Suprapubic skin (tissue), 4 donors: ENCODE measurements around the gene SOWAHC. TPM values are rescaled to one million over a fixed set of nuclear protein-coding genes. Genes with fewer than 3 reads are reported as not detected.
"Not testable (repeated sequence)": the region's sequence is repeated elsewhere in the genome, so short reads cannot be mapped to it uniquely, and the experiment has no call there.

Experiments
- DNase-seq, 2 donors: peaks; one replicate each; pipeline ENCODE4 v3.0.0-alpha.2; 2019; ENCODE audit warnings: low spot score in 2 of 2
- H3K27ac ChIP-seq: fragments of 200-600 bp; sonication (generic); one replicate; pipeline ENCODE4 v1.5.1; 2019
- H3K27me3 ChIP-seq: fragments of 200-600 bp; sonication (generic); one replicate; pipeline ENCODE4 v1.5.1; 2019
- H3K36me3 ChIP-seq: fragments of 200-600 bp; sonication (generic); one replicate; pipeline ENCODE4 v1.5.1; 2019
- H3K4me1 ChIP-seq: fragments of 200-600 bp; sonication (generic); one replicate; pipeline ENCODE4 v1.5.1; 2019
- H3K4me3 ChIP-seq: fragments of 200-600 bp; sonication (generic); one replicate; pipeline ENCODE4 v1.5.1; 2019; ENCODE audit warnings: mild to moderate bottlenecking
- H3K9me3 ChIP-seq: fragments of 200-600 bp; sonication (generic); one replicate; pipeline ENCODE4 v1.5.1; 2019
- EP300 ChIP-seq: sonication (generic); formaldehyde crosslinking; IDR thresholded peaks from one replicate; pipeline ENCODE4 v1.6.1; 2017; ENCODE audit warnings: antibody characterized with exemption
- POLR2A ChIP-seq, 2 donors: fragments of 450-650 bp; IDR thresholded peaks; one replicate each; pipeline ENCODE4 v1.6.1; 2017; ENCODE audit warnings: antibody characterized with exemption in 2 of 2, mild to moderate bottlenecking in 2 of 2, moderate library complexity in 2 of 2
- POLR2AphosphoS5 ChIP-seq, 3 donors: sonication (generic); formaldehyde crosslinking; IDR thresholded peaks; one replicate each; pipeline ENCODE4 v1.6.1; 2017; ENCODE audit warnings: antibody characterized with exemption in 3 of 3
- WGBS: methylation state at CpG from one replicate; pipeline ENCODE4 v1.1.5; 2018; 5-methylcytosine and 5-hydroxymethylcytosine counted together
- total RNA-seq, 4 donors: library from RNA; depleted of rRNA; stranded (reverse); fragments of >200 nt; gene quantifications; one replicate each; pipeline ENCODE4 v1.1.0, GENCODE V29; 2016
- TF ChIP-seq, protein P1 (sequence below), 2 donors: fragments of 200-600 bp in 1 of 2; fragments of 450-650 bp in 1 of 2; sonication (generic) in 1 of 2; IDR thresholded peaks; one replicate each; pipeline ENCODE4 v1.5.1; 2016 to 2019; ENCODE audit warnings: antibody characterized with exemption in 2 of 2, mild to moderate bottlenecking in 1 of 2, moderate library complexity in 1 of 2

Gene SOWAHC, protein sequence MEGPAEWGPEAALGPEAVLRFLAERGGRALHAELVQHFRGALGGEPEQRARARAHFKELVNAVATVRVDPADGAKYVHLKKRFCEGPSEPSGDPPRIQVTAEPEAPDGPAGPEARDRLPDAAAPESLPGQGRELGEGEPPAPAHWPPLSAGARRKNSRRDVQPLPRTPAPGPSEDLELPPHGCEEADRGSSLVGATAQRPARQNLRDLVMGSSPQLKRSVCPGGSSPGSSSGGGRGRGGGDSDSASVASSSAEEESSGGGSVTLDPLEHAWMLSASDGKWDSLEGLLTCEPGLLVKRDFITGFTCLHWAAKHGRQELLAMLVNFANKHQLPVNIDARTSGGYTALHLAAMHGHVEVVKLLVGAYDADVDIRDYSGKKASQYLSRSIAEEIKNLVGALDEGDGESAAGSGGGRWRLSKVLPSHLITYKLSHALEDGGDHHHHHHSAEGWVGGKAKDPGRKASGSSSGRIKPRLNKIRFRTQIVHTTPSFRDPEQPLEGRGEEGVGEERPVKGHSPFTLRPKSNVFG
- 10 to 100 TPM; 42.8 to 59.7 (median 57.1) TPM for total RNA-seq

DNA sequence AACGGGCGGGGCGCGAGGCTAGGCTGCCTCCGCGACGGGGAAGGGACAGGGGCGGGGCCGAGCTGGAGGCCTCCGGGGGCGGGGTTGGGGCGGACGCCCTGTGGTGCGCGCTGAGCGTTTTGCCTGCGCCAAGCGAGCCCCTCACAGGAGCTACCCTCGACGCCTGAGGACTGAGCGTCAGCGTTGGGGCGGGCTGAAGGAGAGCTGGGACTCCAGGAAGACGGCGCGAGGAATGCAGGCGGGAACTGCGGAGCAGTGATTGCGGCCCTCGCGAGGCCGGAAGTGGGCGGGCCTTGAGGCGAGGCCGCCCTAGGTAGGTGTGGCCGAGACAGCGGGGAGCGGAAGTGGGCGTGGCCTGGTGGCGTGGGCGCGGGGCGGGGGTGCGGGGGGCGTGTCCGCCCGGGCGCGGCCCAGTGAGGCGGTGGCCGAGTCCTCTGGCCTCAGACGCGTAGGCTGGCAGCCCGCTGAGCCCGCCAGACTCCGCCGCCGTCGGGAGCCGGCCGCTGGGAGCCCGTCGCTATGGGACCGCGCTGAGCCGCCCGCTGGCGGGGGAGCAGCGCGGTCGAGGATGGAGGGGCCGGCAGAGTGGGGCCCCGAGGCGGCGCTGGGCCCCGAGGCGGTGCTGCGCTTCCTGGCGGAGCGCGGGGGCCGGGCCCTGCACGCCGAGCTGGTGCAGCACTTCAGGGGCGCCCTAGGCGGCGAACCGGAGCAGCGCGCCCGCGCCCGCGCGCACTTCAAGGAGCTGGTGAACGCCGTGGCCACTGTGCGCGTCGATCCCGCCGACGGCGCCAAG, at the start of gene SOWAHC, which contains the start of gene SEPTIN10:
Gene SOWAHC, plus strand, starts transcription at position 443 of the 793 bp plus-strand sequence. Its CDS starts 126 bp downstream, at position 569.
Gene SEPTIN10, minus strand, starts transcription at position 45 of the 793 bp plus-strand sequence. CDS start 139 bp downstream, outside the sequence.
- peak; percentile 96 to 97 for DNase-seq
- 0% methylated on average over 2 of the region's 104 CpGs for WGBS
- Histone ChIP-seq H3K36me3 (no peaks in the 10 kb centered on the region), H3K9me3 (no peaks in the 10 kb centered on the region), H3K27me3 (no peaks in the 10 kb centered on the region), H3K4me1 (peaks cover 66% of the 10 kb centered on the region), H3K4me3 (peak within 1 kb of the TSS; percentile 84), H3K27ac (peak within 1 kb of the TSS; percentile 99)
- TF ChIP-seq POLR2AphosphoS5 (IDR thresholded peaks at IDR 0.05) (peak; percentile 61 to 91 (median 75)), POLR2A (IDR thresholded peaks at IDR 0.05) (peak; percentile 57 to 74), EP300 (peak; percentile 15)
- TF ChIP-seq, protein P1, sequence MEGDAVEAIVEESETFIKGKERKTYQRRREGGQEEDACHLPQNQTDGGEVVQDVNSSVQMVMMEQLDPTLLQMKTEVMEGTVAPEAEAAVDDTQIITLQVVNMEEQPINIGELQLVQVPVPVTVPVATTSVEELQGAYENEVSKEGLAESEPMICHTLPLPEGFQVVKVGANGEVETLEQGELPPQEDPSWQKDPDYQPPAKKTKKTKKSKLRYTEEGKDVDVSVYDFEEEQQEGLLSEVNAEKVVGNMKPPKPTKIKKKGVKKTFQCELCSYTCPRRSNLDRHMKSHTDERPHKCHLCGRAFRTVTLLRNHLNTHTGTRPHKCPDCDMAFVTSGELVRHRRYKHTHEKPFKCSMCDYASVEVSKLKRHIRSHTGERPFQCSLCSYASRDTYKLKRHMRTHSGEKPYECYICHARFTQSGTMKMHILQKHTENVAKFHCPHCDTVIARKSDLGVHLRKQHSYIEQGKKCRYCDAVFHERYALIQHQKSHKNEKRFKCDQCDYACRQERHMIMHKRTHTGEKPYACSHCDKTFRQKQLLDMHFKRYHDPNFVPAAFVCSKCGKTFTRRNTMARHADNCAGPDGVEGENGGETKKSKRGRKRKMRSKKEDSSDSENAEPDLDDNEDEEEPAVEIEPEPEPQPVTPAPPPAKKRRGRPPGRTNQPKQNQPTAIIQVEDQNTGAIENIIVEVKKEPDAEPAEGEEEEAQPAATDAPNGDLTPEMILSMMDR (IDR thresholded peaks at IDR 0.05) = no peak

DNA sequence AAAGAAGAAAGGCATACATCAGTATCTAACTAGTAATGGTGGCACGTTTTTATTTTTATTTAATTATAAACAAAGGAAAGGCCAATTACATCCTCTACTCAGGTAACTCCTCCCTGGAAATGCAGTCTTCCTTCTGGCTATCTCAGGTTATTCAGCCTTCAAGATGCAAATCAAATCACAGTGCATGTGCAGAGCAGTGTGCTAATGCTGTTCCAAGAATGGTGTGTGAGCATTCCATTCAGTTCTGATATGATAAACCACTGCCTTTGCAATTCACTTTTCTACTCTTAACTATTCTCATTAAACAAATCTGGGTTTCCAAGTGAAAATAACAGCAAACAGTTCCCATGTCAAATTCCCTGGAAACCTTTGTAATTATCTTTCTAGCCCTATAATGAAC, 38.8 kb upstream of the SOWAHC start:
- no peak for TF ChIP-seq EP300
- TF ChIP-seq POLR2A (IDR thresholded peaks at IDR 0.05) = no peak
- TF ChIP-seq, protein P1 (IDR thresholded peaks at IDR 0.05) = no peak
- no peak for TF ChIP-seq POLR2AphosphoS5 (IDR thresholded peaks at IDR 0.05)
- 50% methylated on average over 1 of the region's 1 CpG for WGBS
- Histone ChIP-seq H3K27me3 (no peaks in the 10 kb centered on the region), H3K36me3 (peaks cover 46% of the 10 kb centered on the region), H3K27ac (no peak overlapping the region), H3K4me1 (no peaks in the 10 kb centered on the region), H3K4me3 (no peak overlapping the region), H3K9me3 (no peaks in the 10 kb centered on the region)
- DNase-seq = no peak

DNA sequence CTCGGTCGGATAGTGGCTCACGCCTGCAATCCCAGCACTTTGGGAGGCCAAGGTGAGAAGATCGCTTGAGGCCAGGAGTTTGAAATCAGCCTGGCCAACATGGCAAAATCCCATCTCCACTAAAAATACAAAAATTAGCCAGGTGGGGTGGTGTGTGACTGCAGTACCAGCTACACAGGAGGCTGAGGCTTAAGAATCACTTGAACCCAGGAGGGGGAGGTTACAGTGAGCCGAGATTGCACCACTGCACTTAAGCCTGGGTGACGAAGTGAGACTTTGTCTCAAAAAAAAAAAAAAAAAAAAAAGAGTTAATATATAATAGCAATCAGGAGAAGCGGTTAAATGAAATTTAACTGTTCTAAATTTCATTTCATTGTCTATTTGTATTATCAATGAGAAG, 36.5 kb upstream of the SOWAHC start:
- not testable (repeated sequence) for DNase-seq, H3K4me3 ChIP-seq, H3K27ac ChIP-seq, H3K9me3 ChIP-seq, H3K4me1 ChIP-seq, H3K27me3 ChIP-seq
- H3K36me3 ChIP-seq = peaks cover 39% of the 10 kb centered on the region
- WGBS = 92% methylated on average over 7 of the region's 7 CpGs

DNA sequence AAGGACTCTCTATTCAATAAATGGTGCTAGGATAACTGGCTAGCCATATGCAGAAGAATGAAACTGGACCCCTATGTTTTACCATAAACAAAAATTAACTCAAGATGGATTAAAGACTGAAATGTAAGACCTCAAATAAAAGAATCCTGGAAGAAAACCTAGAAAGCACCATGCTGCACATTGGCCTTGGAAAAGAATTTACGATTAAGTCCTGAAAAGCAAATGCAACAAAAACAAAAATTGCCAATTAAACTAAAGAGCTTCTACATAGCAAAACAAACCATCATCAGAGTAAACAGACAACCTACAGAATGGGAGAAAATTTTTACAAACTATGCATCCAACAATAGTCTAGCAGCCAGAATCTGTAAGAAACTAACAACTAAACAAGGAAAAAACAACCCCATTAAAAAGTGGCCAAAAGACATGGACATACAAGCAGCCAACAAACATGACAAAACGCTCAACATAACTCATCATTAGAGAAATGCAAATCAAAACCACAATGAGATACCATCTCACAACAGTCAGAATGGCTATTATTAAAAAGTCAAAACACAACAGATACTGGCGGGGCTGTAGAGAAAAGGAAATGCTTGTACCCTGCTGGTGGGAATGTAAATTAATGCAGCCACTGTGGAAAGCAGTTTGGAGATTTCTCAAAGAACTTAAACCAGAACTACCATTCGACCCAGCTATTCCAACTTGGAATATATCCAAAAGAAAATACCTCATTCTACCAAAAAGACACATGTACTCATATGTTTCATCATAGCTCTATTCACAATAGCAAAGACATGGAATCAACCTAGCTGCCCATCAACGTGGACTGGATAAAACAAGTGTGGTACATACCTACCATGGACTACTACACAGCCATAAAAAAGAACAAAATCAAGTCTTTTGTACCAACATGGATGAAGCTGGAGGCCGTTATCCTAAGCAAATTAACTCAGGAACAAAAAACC, 31.0 kb upstream of the SOWAHC start:
- Histone ChIP-seq H3K4me3 (no peak overlapping the region), H3K27ac (no peak overlapping the region), H3K9me3 (no peaks in the 10 kb centered on the region), H3K36me3 (peaks cover 25% of the 10 kb centered on the region), H3K27me3 (no peaks in the 10 kb centered on the region), H3K4me1 (peaks cover 3% of the 10 kb centered on the region)
- TF ChIP-seq, protein P1 (IDR thresholded peaks at IDR 0.05) = no peak
- no peak for TF ChIP-seq EP300
- TF ChIP-seq POLR2AphosphoS5 (IDR thresholded peaks at IDR 0.05) = no peak
- DNase-seq = no peak
- WGBS = 81% methylated on average over 6 of the region's 6 CpGs

DNA sequence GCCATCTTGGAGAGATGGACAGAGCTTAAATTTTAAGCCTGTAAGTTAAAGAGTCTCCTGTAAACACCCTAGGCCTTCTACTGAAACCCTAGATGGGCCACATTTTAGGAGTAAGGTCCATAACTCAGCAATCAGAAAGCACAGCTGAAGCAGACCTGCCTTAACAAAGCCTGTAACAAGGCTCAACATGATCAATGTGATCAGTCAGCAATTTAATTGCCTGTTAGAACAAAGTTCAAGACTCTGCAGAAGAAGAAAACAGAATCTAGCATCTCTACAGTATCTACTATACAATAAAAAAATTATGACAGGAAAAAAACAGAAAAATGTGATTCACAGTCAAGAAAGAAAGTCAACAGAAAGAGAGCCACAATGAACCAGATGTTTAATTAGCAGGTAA, 27.5 kb upstream of the SOWAHC start:
- Histone ChIP-seq H3K4me1 (peaks cover 10% of the 10 kb centered on the region), H3K27me3 (no peaks in the 10 kb centered on the region), H3K9me3 (no peaks in the 10 kb centered on the region), H3K27ac (no peak overlapping the region), H3K36me3 (peaks cover 10% of the 10 kb centered on the region), H3K4me3 (no peak overlapping the region)
- TF ChIP-seq POLR2AphosphoS5 (IDR thresholded peaks at IDR 0.05) = no peak
- no peak for TF ChIP-seq POLR2A (IDR thresholded peaks at IDR 0.05)
- TF ChIP-seq, protein P1 (IDR thresholded peaks at IDR 0.05) = no peak
- DNase-seq = no peak
